ENCODE data around the gene MORN2. TPM values are rescaled to one million over a fixed set of nuclear protein-coding genes. Genes with fewer than 3 reads are reported as not detected.

MORN2 gene
- total and polyA plus RNA-seq, 2 of the 13 experiments (the other 11 are each of a cell fraction or from before 2014, with no cell fraction given), result 7.0 to 28.0 TPM

GRCh38 chr2:38925982-38926381, 50.2 kb downstream of the MORN2 start (continued):
- no peak for TF ChIP-seq SYNCRIP (IDR thresholded peaks at IDR 0.05; ENCODE audit: insufficient read depth, low read depth, low read length)
- TF ChIP-seq HNRNPH1 (optimal IDR thresholded peaks at IDR 0.05; ENCODE audit: low read depth, low read length), result no peak
- no peak for TF ChIP-seq ZHX1 (CRISPR knock-in tag; IDR thresholded peaks at IDR 0.05; ENCODE audit: low read depth)
- TF ChIP-seq SMC3 (IDR thresholded peaks at IDR 0.05; ENCODE audit: low read length), result peak; percentile 81
- TF ChIP-seq ZNF552 (CRISPR knock-in tag; IDR thresholded peaks at IDR 0.05; ENCODE audit: borderline replicate concordance), result no peak
- TF ChIP-seq HES4 (CRISPR knock-in tag; IDR thresholded peaks at IDR 0.05; ENCODE audit: borderline replicate concordance), result no peak
- TF ChIP-seq RAD21 (CRISPR knock-in tag; IDR thresholded peaks at IDR 0.05), result peak; percentile 75
- TF ChIP-seq ZNF232 (CRISPR knock-in tag; IDR thresholded peaks at IDR 0.05; ENCODE audit: borderline replicate concordance), result no peak
- TF ChIP-seq ZFY (CRISPR knock-in tag; IDR thresholded peaks at IDR 0.05), result no peak
- TF ChIP-seq MTF1 (CRISPR knock-in tag; IDR thresholded peaks at IDR 0.05), result no peak
- TF ChIP-seq MXD1 (CRISPR knock-in tag; IDR thresholded peaks at IDR 0.05), result no peak
- no peak for TF ChIP-seq SRSF1 (optimal IDR thresholded peaks at IDR 0.05; ENCODE audit: low read depth, low read length)
- TF ChIP-seq NFKBIZ (CRISPR knock-in tag; IDR thresholded peaks at IDR 0.05), result no peak
- no peak for TF ChIP-seq AHDC1 (CRISPR knock-in tag; IDR thresholded peaks at IDR 0.05; ENCODE audit: borderline replicate concordance)
- no peak for TF ChIP-seq ZNF670 (CRISPR knock-in tag; IDR thresholded peaks at IDR 0.05; ENCODE audit: borderline replicate concordance)
- TF ChIP-seq SOX5 (CRISPR knock-in tag; IDR thresholded peaks at IDR 0.05; ENCODE audit: borderline replicate concordance), result 0 out of 2 replicates have a peak, but pooled peaks have one; percentile 26
- TF ChIP-seq CENPX (CRISPR knock-in tag; IDR thresholded peaks at IDR 0.05), result no peak
- peak; percentile 13; the same call in 1 of the 2 replicates for TF ChIP-seq ELF3 (CRISPR knock-in tag; IDR thresholded peaks at IDR 0.05)
- TF ChIP-seq HIVEP1 (CRISPR knock-in tag; IDR thresholded peaks at IDR 0.05), result no peak
- no peak for TF ChIP-seq SIX4 (CRISPR knock-in tag; IDR thresholded peaks at IDR 0.05)
- no peak for TF ChIP-seq ZNF674 (CRISPR knock-in tag; IDR thresholded peaks at IDR 0.05; ENCODE audit: low read depth)
- TF ChIP-seq NCOA2 (CRISPR knock-in tag; IDR thresholded peaks at IDR 0.05), result 0 out of 2 replicates have a peak, but pooled peaks have one; percentile 22
- TF ChIP-seq KDM6A (CRISPR knock-in tag; IDR thresholded peaks at IDR 0.05; ENCODE audit: low read depth), result no peak
- TF ChIP-seq PCBP1 (IDR thresholded peaks at IDR 0.05; ENCODE audit: borderline replicate concordance, low read depth, low read length), result no peak
- no peak for TF ChIP-seq ZNF101 (CRISPR knock-in tag; IDR thresholded peaks at IDR 0.05; ENCODE audit: borderline replicate concordance, low read depth)
